Measurements from ENCODE around the gene PPID. TPM values are rescaled to one million over a fixed set of nuclear protein-coding genes. Genes with fewer than 3 reads are reported as not detected.

PPID gene
- total and polyA plus RNA-seq, 2 of the 13 experiments (the other 11 are each of a cell fraction or from before 2014, with no cell fraction given) = 15.4 to 63.4 TPM

GRCh38 chr4:158722917-158723793, at the start of gene PPID (continued):
- TF ChIP-seq HOMEZ (CRISPR knock-in tag; IDR thresholded peaks at IDR 0.05; ENCODE audit: low read depth) (0 out of 2 replicates have a peak, but pooled peaks have one; percentile 50), RXRB (CRISPR knock-in tag; IDR thresholded peaks at IDR 0.05; ENCODE audit: borderline replicate concordance) (peak; percentile 58), SMAD1 (CRISPR knock-in tag; IDR thresholded peaks at IDR 0.05; ENCODE audit: borderline replicate concordance, low read depth) (0 out of 2 replicates have a peak, but pooled peaks have one; percentile 36), ZNF101 (CRISPR knock-in tag; IDR thresholded peaks at IDR 0.05; ENCODE audit: borderline replicate concordance, low read depth) (0 out of 2 replicates have a peak, but pooled peaks have one; percentile 72), SIN3A (IDR thresholded peaks at IDR 0.05; ENCODE audit: borderline replicate concordance, low read depth, low read length) (peak; percentile 98), PLRG1 (conservative IDR thresholded peaks at IDR 0.05) (no peak), SALL1 (CRISPR knock-in tag; IDR thresholded peaks at IDR 0.05) (peak; percentile 87), U2AF1 (optimal IDR thresholded peaks at IDR 0.05; ENCODE audit: low read depth, low read length) (no peak), MXI1 (IDR thresholded peaks at IDR 0.05; ENCODE audit: borderline replicate concordance, low read depth, low read length) (peak; percentile 98), ARHGAP35 (CRISPR knock-in tag; IDR thresholded peaks at IDR 0.05; ENCODE audit: borderline replicate concordance) (peak; percentile 79), CREB1 (IDR thresholded peaks at IDR 0.05) (peak; percentile 33; the same call in 1 of the 2 replicates), CREB1 (CRISPR knock-in tag; IDR thresholded peaks at IDR 0.05) (0 out of 2 replicates have a peak, but pooled peaks have one; percentile 25), ZBTB10 (CRISPR knock-in tag; IDR thresholded peaks at IDR 0.05; ENCODE audit: borderline replicate concordance) (0 out of 2 replicates have a peak, but pooled peaks have one; percentile 22), ZNF431 (CRISPR knock-in tag; IDR thresholded peaks at IDR 0.05; ENCODE audit: borderline replicate concordance, low read depth) (peak; percentile 35; the same call in 1 of the 2 replicates), ZNF432 (CRISPR knock-in tag; IDR thresholded peaks at IDR 0.05; ENCODE audit: borderline replicate concordance) (no peak), ARID5B (CRISPR knock-in tag; IDR thresholded peaks at IDR 0.05) (peak; percentile 56), ZNF567 (CRISPR knock-in tag; IDR thresholded peaks at IDR 0.05; ENCODE audit: borderline replicate concordance) (no peak)
- TF ChIP-seq, protein P1, sequence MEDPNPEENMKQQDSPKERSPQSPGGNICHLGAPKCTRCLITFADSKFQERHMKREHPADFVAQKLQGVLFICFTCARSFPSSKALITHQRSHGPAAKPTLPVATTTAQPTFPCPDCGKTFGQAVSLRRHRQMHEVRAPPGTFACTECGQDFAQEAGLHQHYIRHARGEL (CRISPR knock-in tag; IDR thresholded peaks at IDR 0.05) = no peak

Data from HepG2 (cell line).